Measurements from ENCODE around the gene RGS3. TPM values are rescaled to one million over a fixed set of nuclear protein-coding genes. Genes with fewer than 3 reads are reported as not detected.
"Not testable (repeated sequence)": the region's sequence is repeated elsewhere in the genome, so short reads cannot be mapped to it uniquely, and the experiment has no call there.

RGS3 gene
- total RNA-seq, 1 donor from 2014 or later, result 29.9 TPM

GRCh38 chr9:113426701-113427100, 36.8 kb upstream of the RGS3 start:
- TF ChIP-seq CTCF (conservative IDR thresholded peaks at IDR 0.05), result no peak
- H3K36me3 Mint-ChIP-seq, result no peaks in the 10 kb centered on the region
- no peaks in the 10 kb centered on the region for H3K4me1 Mint-ChIP-seq (ENCODE audit: unreplicated experiment)
- no peaks in the 10 kb centered on the region for H3K9me3 Mint-ChIP-seq
- H3K4me3 Mint-ChIP-seq, result no peak overlapping the region
- DNase-seq (ENCODE audit: extremely low spot score, unreplicated experiment), result no peak
- H3K27ac Mint-ChIP-seq, result no peak overlapping the region
- peaks cover 10% of the 10 kb centered on the region for H3K27me3 Mint-ChIP-seq

- Mint-ChIP-seq H3K4me3 (no peak overlapping the region), H3K27me3 (peaks cover 10% of the 10 kb centered on the region), H3K36me3 (no peaks in the 10 kb centered on the region), H3K27ac (no peak overlapping the region), H3K4me1 (ENCODE audit: unreplicated experiment) (no peaks in the 10 kb centered on the region), H3K9me3 (no peaks in the 10 kb centered on the region)
- no peak for DNase-seq (ENCODE audit: extremely low spot score, unreplicated experiment)
- no peak for TF ChIP-seq CTCF (conservative IDR thresholded peaks at IDR 0.05)
These were observed 35.9 kb upstream of the RGS3 start for GRCh38 chr9:113427629-113428028.

- H3K27me3 Mint-ChIP-seq, result peaks cover 8% of the 10 kb centered on the region
- H3K4me3 Mint-ChIP-seq, result no peak overlapping the region
- no peak for DNase-seq (ENCODE audit: extremely low spot score, unreplicated experiment)
- TF ChIP-seq CTCF (conservative IDR thresholded peaks at IDR 0.05), result no peak
- no peak overlapping the region for H3K27ac Mint-ChIP-seq
- no peaks in the 10 kb centered on the region for H3K9me3 Mint-ChIP-seq
- no peaks in the 10 kb centered on the region for H3K36me3 Mint-ChIP-seq
- H3K4me1 Mint-ChIP-seq (ENCODE audit: unreplicated experiment), result no peaks in the 10 kb centered on the region
These were observed 35.4 kb upstream of the RGS3 start for GRCh38 chr9:113428062-113428615.

GRCh38 chr9:113431191-113431590, 32.3 kb upstream of the RGS3 start:
- DNase-seq (ENCODE audit: extremely low spot score, unreplicated experiment), result no peak
- no peak for TF ChIP-seq CTCF (conservative IDR thresholded peaks at IDR 0.05)
- no peak overlapping the region for H3K4me3 Mint-ChIP-seq
- no peaks in the 10 kb centered on the region for H3K36me3 Mint-ChIP-seq
- no peaks in the 10 kb centered on the region for H3K9me3 Mint-ChIP-seq
- no peak overlapping the region for H3K27ac Mint-ChIP-seq
- no peaks in the 10 kb centered on the region for H3K4me1 Mint-ChIP-seq (ENCODE audit: unreplicated experiment)
- H3K27me3 Mint-ChIP-seq, result no peaks in the 10 kb centered on the region

GRCh38 chr9:113436728-113437515, 26.6 kb upstream of the RGS3 start:
- Mint-ChIP-seq H3K36me3 (no peaks in the 10 kb centered on the region), H3K4me3 (no peak overlapping the region), H3K27ac (no peak overlapping the region), H3K9me3 (no peaks in the 10 kb centered on the region), H3K27me3 (no peaks in the 10 kb centered on the region), H3K4me1 (ENCODE audit: unreplicated experiment) (no peaks in the 10 kb centered on the region)
- TF ChIP-seq CTCF (conservative IDR thresholded peaks at IDR 0.05), result no peak
- DNase-seq (ENCODE audit: extremely low spot score, unreplicated experiment), result no peak

GRCh38 chr9:113437716-113438115, 25.8 kb upstream of the RGS3 start:
- H3K4me3 Mint-ChIP-seq; DNase-seq (ENCODE audit: extremely low spot score, unreplicated experiment); H3K4me1 Mint-ChIP-seq (ENCODE audit: unreplicated experiment); H3K9me3 Mint-ChIP-seq; H3K27me3 Mint-ChIP-seq; H3K27ac Mint-ChIP-seq; H3K36me3 Mint-ChIP-seq: not testable (repeated sequence)
